DMS53 treated with DMSO at 0.1 percent for 48 hours (cell line): ENCODE data around the gene SPRYD3.
A peak's percentile ranks its signal among the peaks of the same experiment; 100 is the strongest.
"Not testable (repeated sequence)": the region's sequence is repeated elsewhere in the genome, so short reads cannot be mapped to it uniquely, and the experiment has no call there.

Experiments
- DNase-seq: peaks from one replicate; lab custom pipeline; 2025; ENCODE audit not compliant: unreplicated experiment; lab: John Stamatoyannopoulos, UW

The SPRYD3 gene

GRCh38 chr12:53101931-53102781 is 23.0 kb upstream of the SPRYD3 start:
- peak; percentile 56 for DNase-seq

- no peak for DNase-seq
Observed at GRCh38 chr12:53101266-53101665, 22.1 kb upstream of the SPRYD3 start.

GRCh38 chr12:53100466-53101151 is 21.4 kb upstream of the SPRYD3 start:
- no peak for DNase-seq

- peak; percentile 41 for DNase-seq
Observed at GRCh38 chr12:53099071-53099882, 20.1 kb upstream of the SPRYD3 start.

GRCh38 chr12:53098354-53098981 is 19.3 kb upstream of the SPRYD3 start:
- no peak for DNase-seq

- DNase-seq: peak; percentile 41
Observed at GRCh38 chr12:53097564-53098353, 18.6 kb upstream of the SPRYD3 start, which contains the start of gene IGFBP6. TSS of gene IGFBP6 (plus strand) at chr12:53097667. CDS start at chr12:53097718, 51 bp downstream.

GRCh38 chr12:53097207-53097563 is 18.0 kb upstream of the SPRYD3 start:
- no peak for DNase-seq

GRCh38 chr12:53096759-53097158 is 17.6 kb upstream of the SPRYD3 start:
- no peak for DNase-seq

- DNase-seq: no peak
Observed at GRCh38 chr12:53096089-53096741, 17.0 kb upstream of the SPRYD3 start.

GRCh38 chr12:53095596-53095895 is 16.4 kb upstream of the SPRYD3 start:
- not testable (repeated sequence) for DNase-seq

GRCh38 chr12:53094796-53095595 is 15.8 kb upstream of the SPRYD3 start:
- not testable (repeated sequence) for DNase-seq

- DNase-seq: no peak
Observed at GRCh38 chr12:53094394-53094787, 15.2 kb upstream of the SPRYD3 start.

GRCh38 chr12:53093777-53094393 is 14.7 kb upstream of the SPRYD3 start:
- DNase-seq: no peak

GRCh38 chr12:53091756-53092155 is 12.6 kb upstream of the SPRYD3 start:
- no peak for DNase-seq

- no peak for DNase-seq
Observed at GRCh38 chr12:53090554-53090953, 11.4 kb upstream of the SPRYD3 start.

GRCh38 chr12:53090105-53090504 is 10.9 kb upstream of the SPRYD3 start:
- DNase-seq: no peak

GRCh38 chr12:53086361-53086760 is 7.2 kb upstream of the SPRYD3 start:
- no peak for DNase-seq

- no peak for DNase-seq
Observed at GRCh38 chr12:53082637-53083175, 3.5 kb upstream of the SPRYD3 start.
